GM12878 (cell line): ENCODE data around the gene DNAAF5.
"Not testable (repeated sequence)": the region's sequence is repeated elsewhere in the genome, so short reads cannot be mapped to it uniquely, and the experiment has no call there.

ENCODE experiments used
- ZBTB40 ChIP-seq: fragments of 450-650 bp; IDR thresholded peaks from 2 replicates; pipeline ENCODE4 v1.6.1; 2016; ENCODE audit warnings: mild to moderate bottlenecking, moderate library complexity, borderline replicate concordance
- TF ChIP-seq, protein P1 (sequence below): IDR thresholded peaks from 2 replicates; pipeline ENCODE4 v1.6.1; 2012; ENCODE audit warnings: mild to moderate bottlenecking, low read depth, low read length
- TF ChIP-seq, protein P2 (sequence below): IDR thresholded peaks from 2 replicates; pipeline ENCODE4 v1.6.1; 2012; ENCODE audit warnings: low read depth, low read length, improper control_type of control experiment
- TF ChIP-seq, protein P3 (sequence below), 3 experiments: IDR thresholded peaks in 2 of 3; conservative IDR thresholded peaks in 1 of 3; 2 replicates each; pipeline ENCODE4 v1.5.1; 2011; ENCODE audit warnings: low read depth in 3 of 3, low read length in 3 of 3, mild to moderate bottlenecking in 3 of 3, control low read depth in 2 of 3, moderate library complexity in 2 of 3, inconsistent platforms in 1 of 3, mixed read lengths in 1 of 3; ENCODE audit not compliant: control insufficient read depth in 2 of 3, insufficient read depth in 1 of 3; ENCODE audit errors: extremely low read depth in 1 of 3

GRCh38 chr7:796434-797169, 70.1 kb downstream of the DNAAF5 start:
- TF ChIP-seq, protein P1, sequence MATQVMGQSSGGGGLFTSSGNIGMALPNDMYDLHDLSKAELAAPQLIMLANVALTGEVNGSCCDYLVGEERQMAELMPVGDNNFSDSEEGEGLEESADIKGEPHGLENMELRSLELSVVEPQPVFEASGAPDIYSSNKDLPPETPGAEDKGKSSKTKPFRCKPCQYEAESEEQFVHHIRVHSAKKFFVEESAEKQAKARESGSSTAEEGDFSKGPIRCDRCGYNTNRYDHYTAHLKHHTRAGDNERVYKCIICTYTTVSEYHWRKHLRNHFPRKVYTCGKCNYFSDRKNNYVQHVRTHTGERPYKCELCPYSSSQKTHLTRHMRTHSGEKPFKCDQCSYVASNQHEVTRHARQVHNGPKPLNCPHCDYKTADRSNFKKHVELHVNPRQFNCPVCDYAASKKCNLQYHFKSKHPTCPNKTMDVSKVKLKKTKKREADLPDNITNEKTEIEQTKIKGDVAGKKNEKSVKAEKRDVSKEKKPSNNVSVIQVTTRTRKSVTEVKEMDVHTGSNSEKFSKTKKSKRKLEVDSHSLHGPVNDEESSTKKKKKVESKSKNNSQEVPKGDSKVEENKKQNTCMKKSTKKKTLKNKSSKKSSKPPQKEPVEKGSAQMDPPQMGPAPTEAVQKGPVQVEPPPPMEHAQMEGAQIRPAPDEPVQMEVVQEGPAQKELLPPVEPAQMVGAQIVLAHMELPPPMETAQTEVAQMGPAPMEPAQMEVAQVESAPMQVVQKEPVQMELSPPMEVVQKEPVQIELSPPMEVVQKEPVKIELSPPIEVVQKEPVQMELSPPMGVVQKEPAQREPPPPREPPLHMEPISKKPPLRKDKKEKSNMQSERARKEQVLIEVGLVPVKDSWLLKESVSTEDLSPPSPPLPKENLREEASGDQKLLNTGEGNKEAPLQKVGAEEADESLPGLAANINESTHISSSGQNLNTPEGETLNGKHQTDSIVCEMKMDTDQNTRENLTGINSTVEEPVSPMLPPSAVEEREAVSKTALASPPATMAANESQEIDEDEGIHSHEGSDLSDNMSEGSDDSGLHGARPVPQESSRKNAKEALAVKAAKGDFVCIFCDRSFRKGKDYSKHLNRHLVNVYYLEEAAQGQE, result not testable (repeated sequence)
- TF ChIP-seq, protein P2, sequence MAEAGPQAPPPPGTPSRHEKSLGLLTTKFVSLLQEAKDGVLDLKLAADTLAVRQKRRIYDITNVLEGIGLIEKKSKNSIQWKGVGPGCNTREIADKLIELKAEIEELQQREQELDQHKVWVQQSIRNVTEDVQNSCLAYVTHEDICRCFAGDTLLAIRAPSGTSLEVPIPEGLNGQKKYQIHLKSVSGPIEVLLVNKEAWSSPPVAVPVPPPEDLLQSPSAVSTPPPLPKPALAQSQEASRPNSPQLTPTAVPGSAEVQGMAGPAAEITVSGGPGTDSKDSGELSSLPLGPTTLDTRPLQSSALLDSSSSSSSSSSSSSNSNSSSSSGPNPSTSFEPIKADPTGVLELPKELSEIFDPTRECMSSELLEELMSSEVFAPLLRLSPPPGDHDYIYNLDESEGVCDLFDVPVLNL, result not testable (repeated sequence)
- TF ChIP-seq, protein P3, sequence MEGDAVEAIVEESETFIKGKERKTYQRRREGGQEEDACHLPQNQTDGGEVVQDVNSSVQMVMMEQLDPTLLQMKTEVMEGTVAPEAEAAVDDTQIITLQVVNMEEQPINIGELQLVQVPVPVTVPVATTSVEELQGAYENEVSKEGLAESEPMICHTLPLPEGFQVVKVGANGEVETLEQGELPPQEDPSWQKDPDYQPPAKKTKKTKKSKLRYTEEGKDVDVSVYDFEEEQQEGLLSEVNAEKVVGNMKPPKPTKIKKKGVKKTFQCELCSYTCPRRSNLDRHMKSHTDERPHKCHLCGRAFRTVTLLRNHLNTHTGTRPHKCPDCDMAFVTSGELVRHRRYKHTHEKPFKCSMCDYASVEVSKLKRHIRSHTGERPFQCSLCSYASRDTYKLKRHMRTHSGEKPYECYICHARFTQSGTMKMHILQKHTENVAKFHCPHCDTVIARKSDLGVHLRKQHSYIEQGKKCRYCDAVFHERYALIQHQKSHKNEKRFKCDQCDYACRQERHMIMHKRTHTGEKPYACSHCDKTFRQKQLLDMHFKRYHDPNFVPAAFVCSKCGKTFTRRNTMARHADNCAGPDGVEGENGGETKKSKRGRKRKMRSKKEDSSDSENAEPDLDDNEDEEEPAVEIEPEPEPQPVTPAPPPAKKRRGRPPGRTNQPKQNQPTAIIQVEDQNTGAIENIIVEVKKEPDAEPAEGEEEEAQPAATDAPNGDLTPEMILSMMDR (IDR thresholded peaks at IDR 0.05 in 2 of 3, conservative IDR thresholded peaks at IDR 0.05 in 1 of 3; ENCODE audit: control insufficient read depth in 2 of 3, extremely low read depth in 1 of 3, insufficient read depth in 1 of 3, low read depth in 3 of 3, low read length in 3 of 3), result not testable (repeated sequence)
- not testable (repeated sequence) for TF ChIP-seq ZBTB40
